Peyer's patch (tissue), 4 donors: ENCODE data around the gene LAMTOR2.

ENCODE experiments used
- CTCF ChIP-seq, 6 experiments: fragments of 450-650 bp in 4 of 6; fragments of 200-600 bp in 2 of 6; sonication (generic) in 1 of 6; IDR thresholded peaks; one replicate each; pipeline ENCODE4 v1.5.1; 2017 to 2019; ENCODE audit warnings: antibody characterized with exemption in 6 of 6, mild to moderate bottlenecking in 3 of 6, moderate library complexity in 1 of 6
- POLR2A ChIP-seq, 2 donors: fragments of 450-650 bp; IDR thresholded peaks; one replicate each; pipeline ENCODE4 v1.5.1; 2017; ENCODE audit warnings: antibody characterized with exemption in 2 of 2, mild to moderate bottlenecking in 2 of 2, moderate library complexity in 2 of 2

- TF ChIP-seq CTCF (IDR thresholded peaks at IDR 0.05), result no peak
- no peak for TF ChIP-seq POLR2A (IDR thresholded peaks at IDR 0.05)
Measured at GRCh38 chr1:156042828-156043227, 11.8 kb upstream of the LAMTOR2 start.
